GM12873 (cell line): ENCODE results near the gene ERBB3.

ENCODE experiments used
- TF ChIP-seq, protein P1 (sequence below): IDR thresholded peaks from 2 replicates; pipeline ENCODE4 v1.5.1; 2012; ENCODE audit warnings: low read depth, mild to moderate bottlenecking, moderate library complexity, low read length, control low read depth; ENCODE audit not compliant: insufficient read depth; ENCODE audit errors: missing control alignments

Gene ERBB3

DNA sequence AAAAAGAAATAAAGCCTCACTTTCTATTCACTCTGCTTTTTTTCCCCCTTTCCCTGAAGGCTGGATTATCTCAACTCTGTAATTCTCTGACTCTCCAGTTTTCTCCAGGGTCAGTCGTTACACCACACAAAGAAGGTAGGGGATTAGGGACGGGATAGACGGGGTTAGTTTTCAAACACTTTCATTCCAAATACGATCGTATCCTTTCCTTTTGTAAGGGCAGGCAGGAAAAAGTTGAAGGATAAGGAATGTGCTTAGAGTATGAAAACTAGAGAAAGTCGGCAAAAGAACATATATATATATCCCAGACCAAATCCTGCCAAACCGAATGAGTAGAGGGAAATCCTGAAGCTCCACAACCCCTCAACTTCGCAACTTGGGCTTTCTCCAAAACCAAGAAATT is 47.5 kb downstream of the ERBB3 start:
- TF ChIP-seq, protein P1, sequence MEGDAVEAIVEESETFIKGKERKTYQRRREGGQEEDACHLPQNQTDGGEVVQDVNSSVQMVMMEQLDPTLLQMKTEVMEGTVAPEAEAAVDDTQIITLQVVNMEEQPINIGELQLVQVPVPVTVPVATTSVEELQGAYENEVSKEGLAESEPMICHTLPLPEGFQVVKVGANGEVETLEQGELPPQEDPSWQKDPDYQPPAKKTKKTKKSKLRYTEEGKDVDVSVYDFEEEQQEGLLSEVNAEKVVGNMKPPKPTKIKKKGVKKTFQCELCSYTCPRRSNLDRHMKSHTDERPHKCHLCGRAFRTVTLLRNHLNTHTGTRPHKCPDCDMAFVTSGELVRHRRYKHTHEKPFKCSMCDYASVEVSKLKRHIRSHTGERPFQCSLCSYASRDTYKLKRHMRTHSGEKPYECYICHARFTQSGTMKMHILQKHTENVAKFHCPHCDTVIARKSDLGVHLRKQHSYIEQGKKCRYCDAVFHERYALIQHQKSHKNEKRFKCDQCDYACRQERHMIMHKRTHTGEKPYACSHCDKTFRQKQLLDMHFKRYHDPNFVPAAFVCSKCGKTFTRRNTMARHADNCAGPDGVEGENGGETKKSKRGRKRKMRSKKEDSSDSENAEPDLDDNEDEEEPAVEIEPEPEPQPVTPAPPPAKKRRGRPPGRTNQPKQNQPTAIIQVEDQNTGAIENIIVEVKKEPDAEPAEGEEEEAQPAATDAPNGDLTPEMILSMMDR, result no peak

DNA sequence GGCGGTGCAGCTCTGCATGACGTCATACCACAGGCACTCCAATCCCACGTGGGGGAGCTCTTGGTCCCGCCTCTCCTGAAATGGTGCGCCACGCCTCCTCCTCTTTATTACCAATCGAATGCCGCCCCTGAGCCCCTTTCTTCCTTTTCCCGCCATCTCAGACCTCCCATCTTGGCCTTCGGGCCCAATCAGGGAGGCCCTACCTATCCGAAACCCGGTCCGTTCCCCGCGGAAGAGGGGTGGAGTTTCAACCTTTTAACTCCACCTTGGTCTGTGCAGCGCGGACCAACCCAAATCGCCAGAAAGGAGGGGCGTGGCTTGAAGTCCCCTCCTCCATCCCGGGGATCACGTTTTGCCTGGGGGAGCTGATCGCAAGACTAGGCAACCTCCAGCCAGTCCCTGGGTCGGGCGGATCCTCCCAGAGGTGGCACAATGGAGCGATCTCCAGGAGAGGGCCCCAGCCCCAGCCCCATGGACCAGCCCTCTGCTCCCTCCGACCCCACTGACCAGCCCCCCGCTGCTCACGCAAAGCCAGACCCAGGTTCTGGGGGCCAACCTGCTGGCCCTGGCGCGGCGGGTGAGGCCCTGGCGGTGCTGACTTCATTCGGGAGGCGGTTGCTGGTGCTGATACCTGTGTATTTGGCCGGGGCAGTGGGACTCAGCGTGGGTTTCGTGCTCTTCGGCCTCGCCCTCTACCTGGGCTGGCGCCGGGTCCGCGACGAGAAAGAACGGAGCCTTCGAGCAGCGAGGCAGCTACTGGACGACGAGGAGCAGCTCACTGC is 48.1 kb downstream of the ERBB3 start, which contains the start of gene ESYT1:
Gene ESYT1, plus strand, starts transcription at position 380 of the 782 bp plus-strand sequence. Its CDS starts 53 bp downstream, at position 433.
- TF ChIP-seq, protein P1, result no peak

DNA sequence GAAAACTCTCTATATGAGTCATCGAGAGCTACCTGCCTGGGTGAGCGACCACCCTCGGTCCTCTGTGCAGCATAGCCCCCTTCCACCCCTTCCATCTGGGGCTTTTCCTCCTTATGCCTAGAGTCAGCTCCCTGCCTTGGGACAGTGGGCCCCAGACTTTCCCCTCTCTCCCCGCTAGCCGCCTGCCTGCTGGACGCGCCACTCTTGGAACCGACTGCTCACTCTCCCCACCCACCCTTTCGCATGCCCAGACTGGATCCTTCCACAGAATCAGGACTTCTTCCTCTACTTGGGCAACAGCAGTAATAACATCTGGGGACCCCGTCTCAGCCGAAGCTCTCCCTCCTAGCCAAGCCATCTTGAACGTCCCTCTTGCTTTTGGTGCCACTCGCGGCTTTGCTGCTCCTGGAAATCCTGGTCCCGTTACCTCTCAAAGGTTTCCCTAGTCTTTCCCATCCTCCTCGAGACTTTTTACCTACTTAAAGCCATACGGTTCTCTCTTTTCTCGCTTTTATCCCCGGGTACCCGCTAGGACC is 48.8 kb downstream of the ERBB3 start:
- TF ChIP-seq, protein P1, result no peak

DNA sequence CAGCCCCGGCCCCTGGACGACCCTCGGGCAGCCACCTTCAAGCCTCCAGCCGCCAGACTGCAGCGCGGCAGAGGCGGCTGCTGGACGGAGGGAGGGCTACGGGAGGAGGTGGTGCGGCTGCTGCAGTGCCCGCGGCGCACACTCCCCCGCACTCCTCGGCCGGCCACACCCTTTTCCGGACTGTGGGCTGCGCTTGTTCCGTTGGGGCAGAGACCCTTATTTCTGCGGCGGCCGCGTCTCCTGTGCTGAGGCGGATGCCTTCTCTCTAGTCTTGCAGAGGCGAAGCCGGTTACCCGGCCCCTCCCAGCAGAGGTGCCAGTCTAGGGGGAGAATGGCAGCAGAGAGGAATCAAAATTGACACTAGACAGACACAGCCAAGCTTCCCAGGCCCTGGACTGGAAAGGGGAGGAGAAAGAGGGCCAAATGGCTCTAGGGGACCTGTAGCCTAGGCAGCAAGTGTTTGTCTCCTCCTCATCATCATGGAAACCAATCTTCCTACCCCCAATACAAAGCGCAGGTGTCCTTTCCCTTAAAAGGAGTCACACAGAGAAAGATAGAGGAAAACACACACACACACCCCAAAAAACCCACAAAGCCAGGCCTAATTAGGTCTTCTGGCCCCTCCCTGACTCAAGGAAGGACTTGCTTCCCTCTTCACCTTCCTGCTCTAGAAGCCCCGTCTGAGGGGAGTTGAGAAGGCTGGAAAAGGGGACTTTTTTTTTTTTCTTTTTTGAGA is 49.4 kb downstream of the ERBB3 start:
- TF ChIP-seq, protein P1, result no peak

DNA sequence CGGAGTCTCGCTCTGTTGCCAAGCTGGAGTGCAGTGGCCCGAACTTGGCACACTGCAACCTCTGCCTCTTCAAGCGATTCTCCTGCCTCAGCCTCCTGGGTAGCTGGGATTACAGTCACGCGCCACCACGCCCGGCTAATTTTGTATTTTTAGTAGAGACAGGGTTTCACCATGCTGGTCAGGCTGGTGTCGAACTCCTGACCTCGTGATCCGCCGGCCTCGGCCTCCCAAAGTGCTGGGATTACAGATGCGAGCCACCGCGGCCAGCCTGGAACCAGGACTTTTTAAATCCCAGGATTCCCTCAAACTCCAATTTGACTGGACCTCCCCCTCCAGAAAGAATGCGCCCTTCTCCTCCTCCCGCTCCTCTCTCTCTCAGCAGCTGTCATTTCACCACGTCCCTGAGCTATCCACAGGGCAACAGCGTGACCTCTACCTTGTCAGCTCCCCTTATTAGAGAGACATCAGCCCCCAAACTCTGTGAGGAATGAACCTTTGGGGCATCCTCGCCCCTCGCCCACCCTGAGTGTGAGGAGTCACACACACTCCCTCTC is 50.1 kb downstream of the ERBB3 start:
- TF ChIP-seq, protein P1, result no peak

DNA sequence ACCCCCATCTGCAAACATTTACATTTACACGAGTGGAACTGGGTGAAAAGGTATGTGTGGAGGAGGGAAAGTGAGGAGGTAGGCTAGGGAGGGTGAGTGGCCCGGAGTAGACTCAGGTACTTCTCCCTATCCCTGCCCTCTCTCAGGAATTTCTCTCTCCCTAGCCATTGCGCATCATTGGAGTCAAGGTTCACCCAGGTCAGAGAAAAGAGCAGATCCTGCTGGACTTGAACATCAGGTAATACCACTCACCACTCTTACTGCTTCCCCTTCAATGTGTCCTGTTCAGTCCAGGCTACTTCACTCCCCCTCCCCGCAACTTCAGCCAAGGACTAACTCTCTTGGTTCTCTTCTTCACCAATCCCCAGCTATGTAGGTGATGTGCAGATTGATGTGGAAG is 50.9 kb downstream of the ERBB3 start:
- TF ChIP-seq, protein P1, result no peak

DNA sequence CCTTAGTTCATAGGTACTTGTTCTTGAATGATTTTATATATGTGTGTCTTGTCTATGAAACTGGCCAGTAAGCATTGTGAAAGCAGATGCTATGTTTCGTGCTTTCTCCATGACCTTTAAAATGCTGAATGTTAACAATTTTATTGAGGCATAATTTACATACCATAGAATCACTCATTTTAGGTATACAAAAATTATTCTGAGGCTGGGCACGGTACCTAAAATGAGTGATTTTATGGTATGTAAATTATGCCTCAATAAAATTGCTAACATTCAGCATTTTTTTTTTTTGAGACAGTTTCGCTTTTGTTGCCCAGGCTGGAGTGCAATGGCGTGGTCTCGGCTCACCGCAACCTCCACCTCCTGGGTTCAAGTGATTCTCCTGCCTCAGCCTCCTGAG is 54.9 kb downstream of the ERBB3 start:
- TF ChIP-seq, protein P1, result no peak
